ENCODE data around the gene MTF1.

The MTF1 gene

DNA sequence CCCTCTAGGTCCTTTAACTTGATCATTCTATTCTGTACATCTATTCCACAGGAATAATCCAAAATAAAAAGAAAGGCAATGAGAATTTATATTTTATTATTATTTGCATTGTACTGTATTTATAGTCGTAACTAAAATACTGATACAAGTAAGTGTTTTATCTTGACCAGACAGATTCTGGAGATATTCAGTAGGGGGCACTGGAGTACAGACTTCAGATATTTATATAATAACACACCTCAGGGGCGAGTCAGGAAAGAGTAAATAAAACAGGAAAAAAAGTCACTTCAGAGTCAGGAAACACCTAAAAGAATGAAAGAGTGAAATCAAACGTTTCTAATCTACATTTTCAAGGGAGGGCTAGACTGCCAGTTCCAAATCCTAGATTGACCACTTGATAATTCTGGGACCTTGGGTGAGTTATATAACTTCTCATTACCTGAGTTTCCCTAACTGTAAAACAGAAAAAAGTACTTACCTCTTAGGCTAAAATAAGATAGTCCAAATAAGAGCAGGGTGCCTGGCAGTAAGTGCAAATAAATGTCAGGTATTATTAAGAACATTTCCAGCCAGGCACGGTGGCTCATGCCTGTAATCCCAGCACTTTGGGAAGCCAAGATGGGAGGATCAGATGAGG lies 31.1 kb upstream of the MTF1 start:
- TF ChIP-seq, protein P1, sequence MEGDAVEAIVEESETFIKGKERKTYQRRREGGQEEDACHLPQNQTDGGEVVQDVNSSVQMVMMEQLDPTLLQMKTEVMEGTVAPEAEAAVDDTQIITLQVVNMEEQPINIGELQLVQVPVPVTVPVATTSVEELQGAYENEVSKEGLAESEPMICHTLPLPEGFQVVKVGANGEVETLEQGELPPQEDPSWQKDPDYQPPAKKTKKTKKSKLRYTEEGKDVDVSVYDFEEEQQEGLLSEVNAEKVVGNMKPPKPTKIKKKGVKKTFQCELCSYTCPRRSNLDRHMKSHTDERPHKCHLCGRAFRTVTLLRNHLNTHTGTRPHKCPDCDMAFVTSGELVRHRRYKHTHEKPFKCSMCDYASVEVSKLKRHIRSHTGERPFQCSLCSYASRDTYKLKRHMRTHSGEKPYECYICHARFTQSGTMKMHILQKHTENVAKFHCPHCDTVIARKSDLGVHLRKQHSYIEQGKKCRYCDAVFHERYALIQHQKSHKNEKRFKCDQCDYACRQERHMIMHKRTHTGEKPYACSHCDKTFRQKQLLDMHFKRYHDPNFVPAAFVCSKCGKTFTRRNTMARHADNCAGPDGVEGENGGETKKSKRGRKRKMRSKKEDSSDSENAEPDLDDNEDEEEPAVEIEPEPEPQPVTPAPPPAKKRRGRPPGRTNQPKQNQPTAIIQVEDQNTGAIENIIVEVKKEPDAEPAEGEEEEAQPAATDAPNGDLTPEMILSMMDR (IDR thresholded peaks at IDR 0.05) = peak; percentile 70

GRCh38 chr1:37888022-37888700 lies 28.8 kb upstream of the MTF1 start:
- TF ChIP-seq, protein P1 (IDR thresholded peaks at IDR 0.05) = no peak

DNA sequence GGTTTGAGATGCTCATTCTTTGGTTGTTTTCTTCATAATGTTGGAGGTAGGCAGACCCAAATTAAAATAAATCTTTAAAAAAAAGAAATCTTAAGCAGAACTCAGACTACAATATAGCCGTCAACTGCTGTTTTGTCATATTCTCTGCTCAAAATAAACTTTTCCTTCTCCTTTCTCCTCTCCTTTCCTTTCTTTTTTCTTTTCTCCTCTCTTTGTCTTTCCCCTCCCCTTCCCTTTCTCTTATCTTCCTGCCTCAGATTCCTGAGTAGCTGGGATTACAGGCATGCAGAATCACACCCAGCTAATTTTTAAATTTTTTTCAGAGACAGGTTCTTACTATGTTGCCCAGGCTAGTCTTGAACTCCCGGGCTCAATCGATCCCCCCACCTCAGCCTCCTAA lies 24.8 kb upstream of the MTF1 start:
- TF ChIP-seq, protein P1 (IDR thresholded peaks at IDR 0.05) = no peak

DNA sequence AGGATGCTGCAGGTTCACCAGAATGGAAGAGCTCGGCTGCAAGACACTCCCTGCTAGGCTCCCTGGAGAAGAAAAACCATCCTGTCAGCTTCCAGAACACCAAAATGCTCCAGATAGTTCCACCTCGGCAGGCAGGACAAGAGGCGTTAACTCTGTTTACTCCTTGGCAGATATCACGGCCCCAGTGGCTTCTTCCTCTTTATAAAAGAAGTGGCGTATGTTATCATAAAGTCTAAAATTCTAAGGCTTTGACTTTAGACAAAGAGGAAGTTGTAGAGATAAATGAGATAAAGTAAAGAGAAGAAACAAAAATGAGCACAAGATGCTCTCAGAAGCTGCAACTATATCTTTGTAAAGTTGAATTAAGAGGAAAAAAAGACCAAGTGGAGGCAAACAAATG lies 24.3 kb upstream of the MTF1 start:
- TF ChIP-seq, protein P1 (IDR thresholded peaks at IDR 0.05) = no peak

DNA sequence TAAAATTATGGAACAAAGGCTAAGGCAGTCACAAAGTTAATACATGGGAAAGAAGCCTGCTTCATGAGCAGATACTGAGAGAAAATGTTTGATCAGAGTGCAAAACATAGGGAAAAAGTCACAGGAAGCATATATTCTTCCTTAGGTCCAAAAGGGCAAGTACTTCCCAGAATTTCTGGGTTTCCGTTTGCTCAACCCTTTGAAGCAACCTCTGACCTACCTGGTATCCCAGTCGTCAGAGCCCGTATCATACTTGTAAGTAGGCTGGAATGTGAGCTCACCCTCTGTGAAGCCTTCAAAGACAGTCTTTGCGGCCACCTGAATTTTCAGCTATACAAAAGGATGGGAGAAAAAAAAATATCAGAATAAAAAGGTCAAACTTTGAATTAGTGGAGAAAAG lies 20.5 kb upstream of the MTF1 start:
- TF ChIP-seq, protein P1 (IDR thresholded peaks at IDR 0.05) = no peak

GRCh38 chr1:37878071-37878470 lies 18.7 kb upstream of the MTF1 start:
- TF ChIP-seq, protein P1 (IDR thresholded peaks at IDR 0.05) = no peak

DNA sequence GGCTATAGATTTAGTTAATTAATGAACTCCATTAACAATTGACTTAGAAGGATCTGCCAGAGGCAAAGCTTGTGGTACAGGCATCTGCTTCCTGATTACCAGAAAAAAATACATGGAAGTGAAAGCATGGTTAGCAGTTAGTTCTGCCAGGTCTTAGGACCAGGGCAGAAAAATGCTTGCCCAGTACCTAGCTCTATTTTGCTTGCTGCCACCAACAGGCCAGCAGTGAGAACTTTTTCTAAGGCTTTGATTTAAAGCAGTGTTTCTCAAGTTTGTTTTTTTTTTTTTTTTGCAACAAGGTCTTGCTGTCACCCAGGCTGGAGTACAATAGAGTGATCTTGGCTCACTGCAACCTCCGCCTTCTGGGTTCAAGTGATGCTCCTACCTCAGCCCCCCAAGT lies 16.4 kb upstream of the MTF1 start:
- TF ChIP-seq, protein P1 (IDR thresholded peaks at IDR 0.05) = peak; percentile 41
